Renal pelvis (tissue), 4 donors: ENCODE results near the gene RPL34. TPM values are rescaled to one million over a fixed set of nuclear protein-coding genes. Genes with fewer than 3 reads are reported as not detected.

Experiments
- DNase-seq: peaks from one replicate; pipeline ENCODE4 v3.0.0-alpha.2; 2013
- polyA plus RNA-seq, 3 donors: library from polyadenylated mRNA; unstranded; fragments of 120-200 nt; gene quantifications; one replicate each; pipeline ENCODE4 v1.2.1, GENCODE V29; 2013; ENCODE audit not compliant: insufficient read length in 3 of 3

RPL34 gene
- polyA plus RNA-seq, 3 donors, result 1,872 to 2,120 (median 1,988) TPM

DNA sequence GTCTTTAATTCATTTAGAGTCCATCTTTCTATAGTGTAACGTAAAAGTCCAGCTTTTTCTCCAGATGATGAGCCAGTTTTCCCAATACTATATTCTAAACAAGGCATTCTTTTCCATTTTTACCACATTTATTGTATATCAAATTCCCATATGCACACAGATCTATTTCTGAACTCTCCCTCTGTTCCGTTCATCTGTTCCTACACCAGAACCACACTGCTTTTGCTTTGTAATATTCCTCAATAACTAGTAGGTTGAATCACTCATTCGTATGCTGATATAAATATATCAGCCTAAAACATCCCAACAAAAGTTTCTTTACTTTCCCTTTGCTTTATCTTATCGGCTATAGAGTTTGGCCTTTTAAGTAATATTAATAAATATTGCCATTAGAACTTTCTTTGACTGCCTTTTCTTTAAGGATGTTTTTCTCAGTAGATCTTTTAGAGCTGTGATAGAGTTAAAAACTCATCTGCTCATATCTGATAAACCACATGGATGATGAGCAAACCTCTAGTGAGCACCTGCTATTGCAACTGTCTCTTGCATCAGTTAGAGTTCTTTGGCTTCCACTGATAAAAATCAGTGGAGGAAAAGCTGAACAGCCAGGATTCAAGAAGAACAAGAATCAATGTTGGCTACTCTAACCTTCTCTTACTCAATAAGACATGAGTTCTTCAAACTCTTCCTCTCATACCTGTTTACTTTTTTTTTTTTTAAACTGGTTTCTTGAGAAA, 13.1 kb upstream of the RPL34 start:
- DNase-seq, result no peak

DNA sequence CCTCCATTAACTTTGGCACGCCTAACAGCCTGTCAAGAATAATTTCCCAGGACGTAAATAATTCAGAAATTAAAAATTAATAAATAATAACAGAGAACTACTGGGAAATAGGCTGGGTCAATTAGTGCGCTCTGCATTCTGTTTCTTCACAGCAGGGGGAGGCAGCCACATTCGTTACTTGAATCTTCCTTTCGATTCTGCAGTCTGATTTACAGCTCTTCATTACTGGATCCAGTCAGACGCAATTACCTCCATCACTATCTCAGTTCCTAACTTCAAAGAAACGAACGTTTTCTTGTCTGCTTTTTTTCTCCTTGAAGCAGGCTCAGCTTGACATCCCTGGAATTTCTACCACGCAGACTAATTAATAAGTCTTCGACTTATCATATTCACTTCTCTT, 9.0 kb upstream of the RPL34 start:
- peak; percentile 52 for DNase-seq

DNA sequence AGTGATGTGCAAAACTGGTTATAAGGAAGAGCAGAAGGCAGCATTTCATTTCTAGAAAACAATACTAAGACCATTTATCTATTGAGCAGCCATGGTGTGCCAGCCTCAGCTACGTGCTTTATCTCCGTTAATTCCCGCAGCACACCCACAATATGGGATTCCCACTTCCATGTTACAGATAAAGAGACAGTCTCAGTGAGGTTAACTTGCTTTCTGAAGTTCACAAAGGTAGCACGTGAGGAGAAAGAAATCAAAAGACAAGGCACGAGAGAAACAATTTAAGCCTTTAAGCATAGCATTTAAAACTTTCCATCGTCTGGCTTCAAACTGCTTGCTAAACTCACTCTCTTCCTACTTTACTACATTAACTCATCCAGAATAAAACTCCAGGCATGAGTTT, 8.0 kb upstream of the RPL34 start:
- no peak for DNase-seq

DNA sequence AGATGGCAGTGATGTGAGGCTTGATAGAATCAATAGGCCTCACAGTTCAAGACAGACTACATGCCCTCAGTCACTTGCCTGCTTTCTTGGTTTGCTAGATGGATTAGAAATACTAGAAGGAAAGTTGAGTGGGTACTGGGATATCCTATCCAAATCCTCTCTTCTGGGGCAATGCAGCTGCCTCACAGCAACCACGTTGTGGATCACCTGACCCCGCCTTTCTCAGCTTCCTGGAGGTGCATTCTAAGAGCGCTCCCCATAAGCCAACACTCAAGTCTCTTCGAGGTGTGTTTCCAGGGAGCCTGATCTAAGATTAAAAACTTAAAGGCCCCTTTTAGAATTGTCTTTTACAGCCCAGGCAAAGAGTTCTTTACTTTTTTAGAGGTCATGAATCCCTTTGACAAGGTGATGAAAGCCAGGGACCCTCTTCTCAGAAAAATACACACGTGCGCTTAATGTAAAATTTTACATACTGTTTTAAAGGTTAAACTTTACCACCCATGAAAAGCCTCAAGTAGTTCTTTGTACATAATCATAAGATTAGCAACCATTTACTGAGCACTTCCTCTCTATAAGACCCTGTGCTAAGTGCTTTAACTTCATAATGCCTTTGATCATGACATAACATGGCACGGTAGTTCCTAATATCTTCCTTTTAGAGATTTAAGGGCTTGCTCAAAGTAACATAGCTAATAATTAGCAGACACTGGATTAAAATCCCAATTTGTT, 840 bp upstream of the RPL34 start:
- no peak for DNase-seq

DNA sequence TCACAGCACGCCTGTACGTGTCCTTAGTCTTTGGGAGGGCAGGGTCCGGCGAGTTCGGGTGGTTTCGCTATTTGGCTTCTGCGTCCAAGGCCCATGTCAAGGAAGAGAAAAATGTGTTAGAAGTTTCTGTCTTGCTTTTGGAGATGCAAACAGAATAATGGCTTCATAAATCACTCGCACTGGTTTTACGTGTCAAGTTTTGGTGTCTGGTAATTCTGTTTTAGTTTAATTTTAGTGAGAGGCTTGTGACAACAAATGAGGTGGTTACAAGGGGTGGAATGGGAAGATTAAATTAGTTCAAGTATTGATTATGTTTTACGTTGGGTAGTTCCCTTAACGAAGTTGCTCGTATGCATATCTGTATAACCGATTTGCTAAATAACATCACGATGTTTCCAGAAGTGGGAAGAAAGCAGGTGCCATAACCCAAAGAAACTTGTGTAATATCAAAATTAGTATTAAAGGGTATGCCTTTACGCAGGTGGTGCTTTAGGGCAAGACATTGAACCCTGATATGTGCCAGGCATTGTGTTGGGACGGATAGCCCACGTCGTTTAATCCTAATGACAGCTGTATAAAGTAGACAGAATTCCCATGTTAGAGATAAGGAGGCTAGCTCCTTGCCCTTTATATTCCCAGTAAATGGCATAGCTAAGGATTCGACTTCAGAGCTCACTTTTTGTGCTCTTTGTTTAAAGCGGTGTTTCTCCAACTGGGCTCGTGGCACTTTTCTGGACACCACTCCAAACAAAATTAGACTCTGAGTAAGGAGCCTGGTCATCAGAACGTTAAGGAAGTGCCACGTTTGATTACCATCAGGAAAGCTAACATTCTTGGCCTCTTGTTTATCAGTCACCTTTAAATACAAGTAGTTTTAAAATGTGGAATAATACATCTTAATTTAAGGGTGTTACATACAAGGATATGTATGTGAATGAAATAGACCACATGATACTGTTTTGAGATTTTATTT, 843 bp downstream of the RPL34 start:
- no peak for DNase-seq

DNA sequence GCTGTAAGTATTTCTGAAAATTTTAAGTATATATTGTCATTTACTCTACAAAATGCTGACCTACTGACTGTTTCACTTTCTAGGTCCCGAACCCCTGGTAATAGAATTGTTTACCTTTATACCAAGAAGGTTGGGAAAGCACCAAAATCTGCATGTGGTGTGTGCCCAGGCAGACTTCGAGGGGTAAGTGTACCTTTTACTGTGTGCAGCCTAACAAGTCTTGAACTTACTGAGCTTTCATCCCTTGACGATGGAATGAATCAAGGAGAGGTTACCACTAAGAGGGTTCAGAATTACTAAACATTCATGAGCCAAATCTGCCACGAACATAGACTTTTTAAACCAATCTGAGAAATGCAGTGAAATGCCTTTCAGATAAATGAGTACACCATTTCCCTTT, 1.6 kb downstream of the RPL34 start:
- DNase-seq, result no peak

DNA sequence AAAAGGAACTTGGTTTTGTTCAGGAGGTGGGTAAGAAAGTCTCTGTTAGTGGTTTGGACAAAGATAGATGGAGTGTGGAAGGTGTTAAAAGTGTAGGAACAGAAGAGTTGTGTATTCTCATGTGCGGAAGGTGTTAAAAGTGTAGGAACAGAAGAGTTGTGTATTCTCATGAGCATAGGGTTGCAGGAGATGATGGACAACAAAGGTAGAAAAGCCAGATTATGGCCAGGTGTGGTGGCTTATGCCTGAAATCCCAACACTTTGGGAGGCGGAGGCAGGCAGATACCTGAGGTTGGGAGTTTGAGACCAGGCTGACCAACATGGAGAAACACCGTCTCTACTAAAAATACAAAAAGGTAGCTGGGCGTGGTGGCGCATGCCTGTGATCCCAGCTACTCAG, 2.5 kb downstream of the RPL34 start:
- no peak for DNase-seq

DNA sequence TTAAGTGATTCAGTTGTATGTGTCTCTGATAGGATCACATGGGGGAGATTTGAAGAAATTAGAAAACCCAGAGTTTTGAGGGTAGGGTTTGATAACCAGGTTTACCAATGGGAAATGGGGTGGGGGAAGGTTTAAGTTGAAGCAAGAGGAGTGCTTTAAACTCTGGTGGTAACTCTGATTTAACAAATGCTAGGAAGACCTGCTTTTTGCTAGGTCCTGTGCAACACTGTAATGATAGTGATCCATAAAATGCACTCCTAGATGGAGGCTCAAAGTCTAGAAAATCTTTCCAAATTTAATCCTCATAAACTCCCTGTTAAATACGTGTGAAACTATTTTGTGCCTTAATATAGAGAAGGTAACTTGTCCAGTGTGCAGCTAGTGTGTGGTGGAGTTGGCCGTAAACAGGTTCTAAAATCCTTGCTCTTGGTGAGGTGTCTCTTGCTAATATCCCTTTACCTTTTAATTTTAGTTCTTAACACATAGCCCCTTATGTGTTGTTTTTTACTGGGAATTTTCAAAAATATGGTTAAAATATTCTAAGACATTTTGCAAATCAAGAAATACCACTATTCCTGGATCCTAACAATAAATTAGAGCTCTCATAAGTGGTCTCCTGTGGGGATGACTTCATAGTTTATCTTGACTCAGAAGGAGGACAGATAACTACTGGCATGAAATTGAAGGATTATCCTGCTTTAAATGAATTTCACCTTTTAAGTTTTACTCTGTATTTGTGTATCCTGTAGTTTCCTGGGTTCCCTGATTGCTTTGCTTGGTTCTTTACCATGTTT, 4.1 kb downstream of the RPL34 start:
- DNase-seq, result no peak

DNA sequence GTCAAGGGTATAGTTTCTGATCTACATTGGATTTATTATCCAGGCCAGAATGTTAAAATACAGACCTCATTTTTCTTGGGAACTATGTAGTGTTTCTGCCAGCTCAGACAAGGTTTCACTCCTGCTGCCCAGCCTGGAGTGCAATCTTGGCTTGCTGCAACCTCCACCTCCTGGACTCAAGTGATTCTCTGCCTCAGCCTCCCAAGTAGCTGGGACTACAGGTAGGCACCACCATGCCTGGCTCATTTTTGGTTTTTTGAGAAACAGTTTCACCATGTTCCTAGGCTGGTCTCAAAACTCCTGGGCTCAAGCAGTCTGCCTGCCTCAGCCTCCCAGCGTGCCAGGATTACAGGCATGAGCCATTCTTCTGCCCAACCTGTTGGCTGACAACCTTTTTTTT, 5.7 kb downstream of the RPL34 start:
- DNase-seq, result no peak

DNA sequence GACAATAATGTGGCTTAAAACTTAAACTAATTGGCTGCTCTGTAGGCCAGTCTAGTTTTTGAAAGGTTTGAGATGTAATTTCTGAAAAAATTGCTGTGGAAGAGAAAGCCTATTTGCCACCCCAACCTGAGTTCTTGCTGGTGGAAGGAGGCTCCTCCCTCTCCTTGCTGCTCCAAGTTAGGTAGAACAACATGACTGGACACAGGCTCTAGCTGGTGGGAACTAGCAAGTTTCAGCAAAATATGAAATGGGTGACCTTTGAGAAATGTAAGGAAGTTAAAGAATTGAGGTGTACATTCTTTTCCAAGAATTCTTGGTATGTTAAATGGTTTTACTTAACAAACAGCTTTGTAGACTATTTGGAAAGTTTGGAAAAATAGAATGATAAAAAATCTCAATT, 8.0 kb downstream of the RPL34 start:
- no peak for DNase-seq

DNA sequence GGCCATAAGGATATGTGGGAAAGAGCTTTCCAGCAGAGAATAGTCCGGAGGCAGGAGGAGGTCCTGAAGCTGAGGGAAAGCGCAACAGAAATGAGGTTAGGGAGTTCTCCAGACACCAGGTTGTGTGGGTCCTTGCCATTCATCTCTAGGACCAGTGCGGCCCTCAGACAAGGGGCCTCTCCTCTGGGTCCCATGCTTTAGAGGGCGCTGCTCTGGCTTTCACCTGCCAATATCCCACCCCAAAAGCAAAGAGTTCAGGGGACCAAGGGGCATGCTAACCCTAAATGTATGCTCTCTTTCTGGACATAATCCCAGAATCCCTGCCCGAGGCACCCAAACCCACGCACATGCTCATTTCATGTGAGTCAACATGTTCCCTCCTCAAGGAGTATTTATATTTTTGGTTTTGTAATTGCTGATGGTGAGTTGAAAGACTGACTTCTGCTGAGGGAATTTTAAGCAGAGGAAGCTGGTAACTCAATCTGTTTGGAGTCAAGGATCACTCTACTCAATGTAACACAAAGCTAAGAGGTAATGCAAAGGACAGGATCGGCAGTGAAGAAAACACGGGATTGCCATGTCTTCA, 14.8 kb downstream of the RPL34 start:
- DNase-seq, result no peak

DNA sequence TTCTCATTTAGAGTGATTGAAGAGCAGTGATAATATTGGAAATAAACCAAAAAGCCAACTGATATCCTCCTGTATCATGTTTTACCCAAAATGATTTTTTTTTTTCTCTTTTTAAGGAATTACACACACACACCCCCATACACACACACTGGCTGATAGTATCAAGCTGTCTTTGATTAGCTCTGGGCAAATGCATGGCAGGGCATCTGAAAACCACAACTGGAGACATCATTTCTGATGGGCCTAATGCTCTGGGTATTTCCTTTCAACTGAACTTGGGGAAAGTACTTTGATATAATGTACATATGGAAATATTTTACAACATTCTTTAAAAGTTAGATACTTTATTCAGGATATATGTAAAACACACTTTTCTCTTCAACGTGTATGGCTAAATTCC, 15.9 kb downstream of the RPL34 start:
- DNase-seq, result no peak

DNA sequence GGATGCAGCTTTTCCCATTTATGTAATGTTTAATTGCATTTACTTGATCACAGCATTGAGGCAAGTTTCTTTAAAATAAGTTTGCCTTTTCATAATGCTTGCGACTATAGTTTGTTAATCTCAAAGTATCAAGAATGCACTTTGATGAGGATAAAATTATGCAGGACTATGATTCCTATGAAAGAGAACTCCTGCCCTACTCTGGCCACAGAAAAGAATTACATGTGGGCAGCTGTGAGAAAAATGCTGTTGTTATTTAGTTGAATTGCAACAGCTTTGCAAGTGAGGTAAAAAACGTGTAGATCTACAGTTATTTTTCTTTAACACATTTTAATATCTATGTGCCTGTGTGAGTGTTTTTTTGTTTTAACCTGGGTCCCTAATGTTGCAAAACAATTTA, 17.5 kb downstream of the RPL34 start:
- DNase-seq, result no peak

DNA sequence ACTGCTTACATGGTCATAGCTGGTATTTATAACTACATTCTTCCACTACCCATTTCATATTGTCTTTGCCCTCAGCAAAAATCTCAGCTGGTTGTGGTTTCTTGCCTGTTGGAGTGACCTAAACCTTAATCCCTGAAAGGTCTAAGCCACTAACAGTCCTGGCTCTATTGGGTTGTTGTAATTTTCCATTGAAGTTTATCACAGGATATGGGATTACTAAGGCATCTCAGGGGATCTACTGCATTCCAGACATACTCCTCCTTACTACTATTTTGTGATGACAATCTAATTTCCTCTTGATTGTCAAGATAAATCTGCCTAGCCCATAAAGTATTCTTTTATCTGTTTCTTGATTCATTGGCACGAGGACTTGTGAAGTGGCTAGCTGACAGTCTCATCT, 23.9 kb downstream of the RPL34 start:
- DNase-seq, result no peak

DNA sequence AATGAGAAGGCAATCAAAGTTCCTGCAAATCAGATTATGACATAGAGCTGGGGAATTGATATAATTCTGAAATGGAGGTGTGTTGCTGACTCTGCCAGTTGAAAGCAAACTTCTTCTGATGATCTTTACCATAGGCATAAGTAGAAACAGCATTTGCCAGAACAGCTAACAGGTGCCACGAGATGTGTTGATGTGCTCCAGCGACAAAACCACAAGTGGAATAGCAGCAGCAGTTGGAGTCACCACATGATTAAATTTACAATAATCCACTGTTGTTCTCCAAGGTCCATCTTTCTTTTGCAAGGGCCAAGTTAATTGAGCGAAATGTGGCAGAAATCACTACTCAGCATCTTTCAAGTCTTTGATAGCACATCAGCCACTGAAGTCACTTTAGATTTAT, 26.3 kb downstream of the RPL34 start:
- no peak for DNase-seq

DNA sequence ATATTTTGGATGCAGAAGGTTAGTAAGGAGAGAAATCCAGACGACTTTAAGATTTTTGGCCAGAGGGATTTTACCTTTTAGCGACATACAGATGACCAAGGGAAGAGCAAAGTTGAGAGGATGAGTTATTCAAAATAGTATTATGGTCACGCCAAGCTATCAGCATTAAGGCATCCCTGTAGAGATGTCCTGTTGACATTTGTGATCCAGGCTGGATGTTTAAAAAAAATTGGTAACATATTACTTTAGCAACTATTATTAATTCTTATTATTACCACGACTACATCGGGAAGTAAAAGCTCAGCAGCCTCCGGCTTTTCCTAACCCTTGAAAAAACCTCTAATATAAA, 29.5 kb downstream of the RPL34 start:
- DNase-seq, result no peak

DNA sequence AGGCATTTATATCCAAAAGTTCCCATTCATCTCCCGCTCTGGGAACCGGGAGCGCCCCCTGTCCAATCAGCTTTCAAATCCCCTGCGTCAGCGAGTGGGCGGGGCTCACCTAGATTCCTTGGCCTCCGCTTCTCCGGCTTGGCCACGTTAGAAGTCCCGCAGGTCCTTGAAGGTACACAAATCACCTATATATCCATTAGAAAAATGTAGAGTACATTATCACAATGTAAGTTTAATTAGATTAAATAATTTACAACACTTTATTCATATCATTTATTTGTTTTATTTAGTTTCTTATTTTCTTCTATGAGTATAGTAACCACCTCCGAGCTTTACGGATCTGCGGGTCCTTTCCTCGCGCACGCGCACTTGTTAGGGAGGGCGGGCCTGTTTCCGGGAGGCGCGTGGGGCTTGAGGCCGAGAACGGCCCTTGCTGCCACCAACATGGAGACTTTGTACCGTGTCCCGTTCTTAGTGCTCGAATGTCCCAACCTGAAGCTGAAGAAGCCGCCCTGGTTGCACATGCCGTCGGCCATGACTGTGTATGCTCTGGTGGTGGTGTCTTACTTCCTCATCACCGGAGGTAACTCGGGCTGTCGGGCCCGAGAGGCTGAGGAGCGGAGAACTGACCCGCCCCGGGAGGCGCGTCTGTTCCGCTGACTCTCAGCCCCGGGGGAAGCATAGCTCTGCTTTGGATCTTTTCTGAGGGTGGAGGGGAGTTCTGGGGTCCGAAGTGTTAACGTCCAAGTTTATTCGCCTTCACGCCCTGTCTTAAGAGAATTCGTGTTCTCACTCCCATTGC, 30.0 kb downstream of the RPL34 start, which contains the start of gene OSTC:
Gene OSTC (plus strand): TSS at position 388 of the 802 bp plus-strand sequence. CDS start 57 bp downstream, at position 445.
- peak; percentile 97 for DNase-seq

DNA sequence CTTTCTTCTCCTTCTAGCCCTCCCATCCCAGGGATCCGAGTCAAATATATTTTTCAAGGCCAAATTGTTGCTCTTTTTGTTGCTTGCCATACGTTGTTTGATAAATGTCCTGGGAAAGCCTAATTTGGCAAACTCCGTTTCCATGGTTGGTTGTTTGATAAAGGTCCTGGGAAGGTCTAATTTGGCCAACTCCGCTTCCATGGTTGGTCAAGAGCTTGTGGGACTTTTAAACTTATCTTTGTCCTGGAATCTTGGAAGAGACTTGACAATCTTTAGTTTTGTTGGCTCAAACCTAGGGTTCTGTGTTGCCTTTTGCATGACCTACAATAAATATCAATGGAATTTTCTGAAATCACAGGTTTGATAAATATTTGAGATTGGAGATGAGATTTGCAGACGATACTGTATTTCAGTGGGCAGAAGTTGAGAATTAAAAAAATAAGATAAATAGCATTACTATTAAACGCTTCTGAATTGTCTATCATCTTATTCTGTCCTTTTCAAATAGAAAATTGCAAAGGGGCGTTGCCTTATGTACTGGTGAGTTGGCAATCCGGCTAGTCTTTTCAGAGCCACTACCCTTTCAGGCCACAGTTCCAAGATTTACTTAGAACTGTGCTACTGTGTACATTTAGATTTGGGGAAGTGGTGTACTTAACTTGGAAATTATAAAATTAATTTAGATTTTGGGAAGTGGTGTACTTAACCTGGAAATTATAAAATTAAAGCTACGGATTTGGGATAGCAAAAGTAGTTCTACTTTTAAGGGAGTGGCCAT, 30.8 kb downstream of the RPL34 start:
- peak; percentile 15 for DNase-seq

DNA sequence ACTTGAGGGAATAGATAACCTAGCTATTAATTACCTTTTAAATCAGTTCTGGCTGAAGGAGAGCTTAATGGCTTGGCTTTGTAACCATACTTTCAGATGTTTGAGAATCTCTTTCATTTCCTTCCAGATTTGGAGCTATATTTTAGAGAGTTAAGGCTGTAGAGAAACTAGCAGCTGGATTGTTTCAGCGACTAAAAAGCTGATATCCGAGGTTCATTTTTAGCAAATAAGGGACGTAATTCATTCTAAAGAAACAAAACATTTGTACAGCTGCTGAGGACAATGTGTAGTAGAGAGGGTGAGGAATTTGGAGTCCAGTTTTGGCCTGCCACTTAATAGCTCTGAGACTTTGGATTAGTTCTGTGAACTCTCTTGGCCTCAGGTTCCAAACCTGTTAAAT, 42.3 kb downstream of the RPL34 start:
- DNase-seq, result peak; percentile 77
